Subcutaneous adipose tissue (tissue), 4 donors: Measurements from ENCODE around the gene SLC30A4. TPM values are rescaled to one million over a fixed set of nuclear protein-coding genes. Genes with fewer than 3 reads are reported as not detected.

ENCODE experiments used
- total RNA-seq, 4 donors: library from RNA; depleted of rRNA; stranded (reverse); fragments of >200 nt; gene quantifications; one replicate each; pipeline ENCODE4 v1.1.0, GENCODE V29; 2016
- TF ChIP-seq, protein P1 (sequence below): fragments of 450-650 bp; IDR thresholded peaks from one replicate; pipeline ENCODE4 v1.5.1; 2016; ENCODE audit warnings: low read depth, mild to moderate bottlenecking, control low read depth, antibody characterized with exemption, moderate library complexity

SLC30A4 gene
- total RNA-seq, 4 donors from 2014 or later: 8.1 to 10.9 (median 9.2) TPM

DNA sequence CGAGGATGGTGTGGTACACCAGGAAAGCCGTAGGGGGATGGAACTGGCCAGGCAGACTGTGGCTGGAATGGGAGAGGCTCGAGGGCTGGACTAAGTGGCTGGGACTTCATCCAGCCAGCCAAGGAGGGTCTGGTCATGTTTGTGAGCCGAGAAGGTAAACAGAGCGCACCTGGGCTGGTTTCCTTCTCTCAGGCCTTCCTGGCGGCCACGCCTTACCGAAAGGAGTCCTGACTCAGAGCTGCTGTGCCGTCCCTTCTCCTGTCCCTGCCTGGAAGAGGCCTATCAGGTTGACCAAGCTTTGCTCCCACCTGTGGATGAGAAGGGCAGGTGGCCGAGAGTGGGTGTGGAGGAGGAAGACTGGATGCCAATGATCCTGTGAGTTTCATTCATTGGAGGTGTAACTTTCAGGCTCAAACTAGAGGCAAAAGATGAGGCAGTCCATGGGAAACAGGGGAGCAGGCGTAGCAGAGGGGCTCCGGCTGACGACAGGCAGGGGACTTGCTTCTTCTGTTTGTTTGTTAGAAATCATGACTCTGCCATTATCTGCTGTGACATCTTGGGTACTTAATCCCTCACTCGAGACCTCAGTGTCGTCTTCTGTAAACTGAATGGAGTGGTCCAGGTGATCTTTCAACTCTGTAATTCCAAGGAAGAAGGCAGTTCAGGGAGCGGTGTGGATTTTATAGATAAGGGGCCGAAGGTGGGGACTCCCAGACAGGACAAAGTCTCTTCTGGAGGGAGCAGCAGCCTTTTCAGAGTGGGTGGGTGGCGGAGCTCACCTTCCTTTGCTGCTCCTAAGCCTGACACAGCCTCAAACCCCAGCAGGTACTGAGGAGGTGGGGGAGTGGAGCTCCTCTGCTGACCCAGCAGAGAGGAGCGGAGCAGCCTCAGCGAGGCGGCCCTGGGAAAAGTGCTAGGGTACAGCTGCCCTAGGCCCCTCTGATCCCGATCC, 72.4 kb downstream of the SLC30A4 start:
- TF ChIP-seq, protein P1, sequence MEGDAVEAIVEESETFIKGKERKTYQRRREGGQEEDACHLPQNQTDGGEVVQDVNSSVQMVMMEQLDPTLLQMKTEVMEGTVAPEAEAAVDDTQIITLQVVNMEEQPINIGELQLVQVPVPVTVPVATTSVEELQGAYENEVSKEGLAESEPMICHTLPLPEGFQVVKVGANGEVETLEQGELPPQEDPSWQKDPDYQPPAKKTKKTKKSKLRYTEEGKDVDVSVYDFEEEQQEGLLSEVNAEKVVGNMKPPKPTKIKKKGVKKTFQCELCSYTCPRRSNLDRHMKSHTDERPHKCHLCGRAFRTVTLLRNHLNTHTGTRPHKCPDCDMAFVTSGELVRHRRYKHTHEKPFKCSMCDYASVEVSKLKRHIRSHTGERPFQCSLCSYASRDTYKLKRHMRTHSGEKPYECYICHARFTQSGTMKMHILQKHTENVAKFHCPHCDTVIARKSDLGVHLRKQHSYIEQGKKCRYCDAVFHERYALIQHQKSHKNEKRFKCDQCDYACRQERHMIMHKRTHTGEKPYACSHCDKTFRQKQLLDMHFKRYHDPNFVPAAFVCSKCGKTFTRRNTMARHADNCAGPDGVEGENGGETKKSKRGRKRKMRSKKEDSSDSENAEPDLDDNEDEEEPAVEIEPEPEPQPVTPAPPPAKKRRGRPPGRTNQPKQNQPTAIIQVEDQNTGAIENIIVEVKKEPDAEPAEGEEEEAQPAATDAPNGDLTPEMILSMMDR: no peak

DNA sequence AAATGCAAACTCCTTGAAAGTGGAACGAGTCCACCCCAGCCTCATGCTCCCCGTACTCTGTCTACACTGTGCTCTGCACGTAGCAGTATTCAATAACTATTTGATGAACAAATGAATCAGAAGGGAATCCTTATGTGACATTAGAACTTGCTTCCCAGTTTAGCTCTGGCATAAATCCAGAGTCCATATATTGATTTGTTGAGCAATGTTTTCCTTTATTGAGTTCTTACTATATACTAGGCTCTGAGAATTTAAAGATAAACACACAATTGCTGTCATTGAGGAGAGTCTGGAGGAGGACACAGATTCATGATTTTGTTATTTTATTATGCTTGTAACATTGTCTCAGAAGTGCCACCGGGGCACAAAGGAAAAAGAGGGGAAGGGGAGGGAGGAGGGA, 73.2 kb downstream of the SLC30A4 start:
- TF ChIP-seq, protein P1: no peak

DNA sequence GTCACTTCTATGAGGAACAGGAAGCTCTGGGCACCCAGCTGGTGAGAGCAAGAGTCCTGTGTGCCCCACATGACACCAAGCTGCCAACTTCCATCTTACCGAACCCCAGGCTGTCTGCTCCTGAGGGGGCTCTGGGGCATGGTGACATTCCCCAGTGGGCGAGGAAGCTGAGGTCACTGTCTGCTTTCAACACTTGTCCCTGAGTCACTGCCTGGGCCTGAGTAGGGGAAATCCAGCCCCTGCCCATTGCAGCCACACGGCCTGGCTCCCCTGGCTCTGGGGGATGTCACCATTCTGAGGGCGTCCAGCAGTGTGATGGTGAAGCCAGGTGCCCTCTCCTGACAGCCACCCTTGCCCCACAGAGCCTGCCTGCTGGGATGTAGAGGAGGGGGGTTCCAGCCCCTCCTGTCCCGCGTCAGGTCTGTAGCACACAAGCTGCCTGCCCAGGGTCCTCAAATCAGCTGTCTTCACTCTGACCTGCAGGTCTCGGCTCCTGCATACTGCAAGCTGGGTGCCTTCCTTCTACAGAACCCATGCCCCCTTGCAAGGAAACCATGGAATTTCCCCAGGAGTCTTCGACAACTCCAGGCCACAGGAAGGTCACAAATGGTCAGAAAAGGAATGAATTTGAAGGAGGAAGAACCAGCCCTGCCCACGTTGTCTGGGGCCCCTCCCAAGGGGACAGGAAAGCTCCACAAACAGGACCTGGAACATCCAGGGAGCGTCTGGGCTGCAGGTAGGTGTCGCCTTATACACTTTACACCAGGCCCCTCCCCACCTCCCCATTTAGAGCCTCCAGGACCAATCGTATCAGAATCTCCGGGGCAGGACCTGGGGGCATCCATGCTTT, 74.3 kb downstream of the SLC30A4 start:
- TF ChIP-seq, protein P1: no peak

DNA sequence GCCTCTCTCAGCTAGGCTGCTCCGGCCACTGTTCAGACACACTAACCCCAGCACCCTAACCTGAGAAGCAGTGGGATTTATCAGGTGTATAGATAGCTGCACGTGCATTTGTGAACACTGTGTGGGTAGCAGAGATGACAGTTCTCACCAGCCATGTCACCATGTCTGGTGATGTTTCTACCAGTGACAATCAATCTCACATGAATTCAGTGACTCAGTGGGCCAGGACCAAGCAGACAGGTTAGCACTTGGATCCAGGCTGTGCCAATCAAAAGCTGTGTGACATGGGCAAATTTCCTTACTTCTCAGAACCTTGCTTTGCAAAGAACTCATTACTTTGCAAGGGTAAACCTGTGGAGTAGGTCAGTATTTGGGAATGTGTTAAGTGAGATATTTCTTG, 78.9 kb downstream of the SLC30A4 start:
- TF ChIP-seq, protein P1: no peak

DNA sequence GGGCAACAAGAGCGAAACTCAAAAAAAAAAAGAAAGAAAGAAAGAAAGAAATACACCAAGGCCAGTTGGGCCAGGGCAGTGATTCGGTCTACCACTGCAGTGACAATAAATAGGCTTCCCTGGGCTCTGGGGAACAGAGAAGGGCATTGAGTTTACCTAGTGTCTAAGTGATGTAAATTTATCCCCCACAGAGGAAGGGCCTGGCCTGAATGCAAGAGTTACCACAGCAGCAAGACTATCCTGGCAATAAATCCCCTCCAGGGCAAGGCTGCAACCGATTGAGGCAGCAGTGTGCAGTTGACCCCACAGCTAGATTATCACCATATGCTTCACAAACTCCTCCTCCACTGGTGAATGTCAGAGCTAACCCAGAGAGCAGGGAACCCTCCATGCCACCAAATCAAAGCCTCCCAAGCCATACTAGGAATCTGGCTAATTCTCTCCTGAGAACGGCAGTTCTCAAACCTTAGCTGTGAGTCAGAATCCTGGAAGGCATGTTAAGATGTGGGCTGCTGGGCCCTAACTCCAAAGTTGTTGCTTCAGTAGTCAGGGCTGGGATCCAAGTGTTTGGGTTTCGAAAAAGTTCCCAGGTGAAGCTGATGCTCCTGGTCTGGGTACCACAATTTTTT, 79.9 kb downstream of the SLC30A4 start:
- TF ChIP-seq, protein P1: no peak

DNA sequence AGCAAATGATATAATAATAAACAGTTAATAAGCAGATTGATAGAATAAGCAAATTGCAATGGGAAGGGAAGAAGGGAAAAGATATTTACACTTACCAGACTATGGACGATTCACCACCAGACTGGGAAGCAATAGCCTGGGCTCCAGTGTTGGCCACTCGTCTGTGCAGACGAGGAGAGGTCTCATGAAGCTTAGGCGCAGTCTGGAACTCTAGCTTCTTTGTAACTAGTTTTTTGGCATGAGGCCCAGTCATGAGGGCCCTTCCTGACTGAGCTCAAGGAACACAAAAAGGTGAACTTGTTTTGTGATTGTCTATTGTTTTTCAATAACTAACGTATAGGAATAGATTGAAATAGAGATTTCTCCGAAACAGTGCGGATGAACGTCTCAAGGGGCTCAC, 80.9 kb downstream of the SLC30A4 start:
- TF ChIP-seq, protein P1: no peak

DNA sequence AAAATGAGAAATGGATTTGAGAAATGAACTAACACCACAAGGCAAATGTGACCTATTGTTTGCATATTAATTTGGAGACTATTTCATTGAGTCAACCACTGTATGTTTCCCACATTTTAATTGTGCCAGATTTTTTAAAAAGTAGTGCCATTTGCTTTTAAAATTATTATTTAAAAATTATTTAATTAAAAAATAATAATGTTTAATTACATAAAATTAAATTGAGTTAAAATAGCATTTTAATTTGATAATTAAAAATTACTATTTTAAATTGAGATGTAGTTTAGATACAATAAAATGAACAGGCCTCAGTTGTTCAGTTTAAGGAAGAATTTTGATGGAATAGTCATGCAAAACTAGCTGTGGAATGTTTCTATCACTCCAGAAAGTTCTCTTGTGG, 81.5 kb downstream of the SLC30A4 start:
- TF ChIP-seq, protein P1: no peak
